Fibroblast of gingiva (primary cell): Measurements from ENCODE around the gene BOLA1.
A peak's percentile ranks its signal among the peaks of the same experiment; 100 is the strongest.
"Not testable (repeated sequence)": the region's sequence is repeated elsewhere in the genome, so short reads cannot be mapped to it uniquely, and the experiment has no call there.

Experiments used
- DNase-seq: peaks from one replicate; pipeline ENCODE4 v3.0.0-alpha.2; 2011; ENCODE audit warnings: low read depth

The BOLA1 gene

GRCh38 chr1:149899460-149900284, at the start of gene BOLA1:
Gene BOLA1, plus strand, starts transcription at chr1:149899568. Its CDS starts 492 bp downstream, at chr1:149900060.
- peak; percentile 85 for DNase-seq

DNA sequence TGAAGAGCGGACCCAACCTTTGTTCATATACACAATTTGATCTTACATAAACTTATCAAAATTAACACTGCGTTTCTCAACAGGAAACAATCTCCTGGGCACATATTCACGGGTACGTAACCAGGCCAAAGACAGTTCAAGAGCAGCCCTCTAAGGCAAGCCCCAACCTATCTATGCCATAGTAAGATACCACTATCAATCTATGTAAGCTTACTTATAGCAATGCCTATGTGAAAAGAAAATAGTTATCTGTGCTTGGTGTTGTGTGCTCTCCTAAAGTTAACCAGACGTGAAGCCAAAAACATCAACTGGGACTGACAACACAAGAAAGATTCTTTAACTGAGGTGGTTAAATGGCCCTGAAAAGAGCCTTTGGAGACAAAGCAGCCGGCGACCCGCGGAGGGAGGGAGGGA, 49.4 kb upstream of the BOLA1 start:
- no peak for DNase-seq

DNA sequence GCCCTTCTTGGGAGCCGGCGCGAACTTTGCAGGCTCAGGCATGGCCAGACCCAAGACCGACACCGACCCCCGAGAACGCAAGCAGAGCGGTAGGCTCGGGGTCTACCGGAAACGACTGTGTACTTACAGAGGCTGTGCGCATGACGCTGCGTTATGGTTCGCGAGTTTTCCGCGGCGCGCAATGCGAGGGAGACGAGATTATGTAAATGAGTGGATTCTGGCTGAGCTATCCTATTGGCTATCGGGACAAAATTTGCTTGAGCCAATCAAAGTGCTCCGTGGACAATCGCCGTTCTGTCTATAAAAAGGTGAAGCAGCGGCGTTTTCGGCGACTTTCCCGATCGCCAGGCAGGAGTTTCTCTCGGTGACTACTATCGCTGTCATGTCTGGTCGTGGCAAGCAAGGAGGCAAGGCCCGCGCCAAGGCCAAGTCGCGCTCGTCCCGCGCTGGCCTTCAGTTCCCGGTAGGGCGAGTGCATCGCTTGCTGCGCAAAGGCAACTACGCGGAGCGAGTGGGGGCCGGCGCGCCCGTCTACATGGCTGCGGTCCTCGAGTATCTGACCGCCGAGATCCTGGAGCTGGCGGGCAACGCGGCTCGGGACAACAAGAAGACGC, 48.5 kb upstream of the BOLA1 start:
- not testable (repeated sequence) for DNase-seq

DNA sequence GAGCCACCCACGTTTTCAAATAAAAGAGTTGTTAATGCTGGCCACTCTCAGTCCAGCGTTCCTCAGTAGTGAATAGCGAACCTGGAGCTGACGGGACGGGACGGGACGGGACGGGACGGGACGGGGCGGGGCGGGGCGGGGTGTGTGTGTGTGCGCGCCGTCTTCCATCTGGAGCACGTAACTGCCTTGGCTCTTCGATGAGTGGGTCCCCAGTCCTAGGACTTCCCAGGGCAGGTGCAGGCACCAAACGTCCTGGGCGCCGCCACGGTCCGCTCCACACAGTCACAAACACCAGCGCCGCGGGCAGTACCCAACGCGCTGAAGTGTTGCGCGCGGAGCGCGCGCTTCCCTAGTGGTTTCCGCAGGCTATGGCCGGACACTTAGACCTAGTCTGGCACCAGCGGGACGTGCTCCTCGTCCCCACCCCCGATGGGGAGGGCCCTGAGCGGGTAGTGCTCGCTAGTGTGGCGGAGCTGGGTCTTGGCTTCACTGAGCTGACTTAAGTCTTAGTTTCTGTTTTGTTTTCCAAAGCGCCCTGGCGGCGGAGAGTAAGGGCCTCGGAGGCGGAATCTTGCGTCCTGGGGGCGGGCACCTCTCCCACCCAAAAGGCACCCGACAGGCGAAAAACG, 47.7 kb upstream of the BOLA1 start:
- DNase-seq: not testable (repeated sequence)

DNA sequence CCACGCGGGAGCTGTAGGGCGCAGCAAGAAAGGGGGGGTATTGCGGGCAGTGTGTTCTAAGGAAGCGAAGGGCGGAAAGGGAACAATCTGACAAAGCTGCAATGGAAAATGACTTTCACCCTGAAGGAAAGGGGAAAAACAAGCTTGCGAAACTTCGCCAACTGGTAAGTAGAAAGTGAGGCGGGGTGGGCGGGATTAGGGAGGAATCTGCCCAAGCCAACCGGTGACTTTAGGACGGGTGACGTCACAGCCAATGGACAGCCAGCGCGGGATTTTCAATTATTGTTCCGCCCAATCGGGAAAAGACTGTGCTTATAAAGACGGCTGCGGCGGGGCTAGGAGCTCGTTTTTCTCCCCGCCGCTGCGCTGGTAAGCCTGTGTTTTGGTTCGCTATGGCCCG, 47.1 kb upstream of the BOLA1 start:
- DNase-seq: not testable (repeated sequence)

DNA sequence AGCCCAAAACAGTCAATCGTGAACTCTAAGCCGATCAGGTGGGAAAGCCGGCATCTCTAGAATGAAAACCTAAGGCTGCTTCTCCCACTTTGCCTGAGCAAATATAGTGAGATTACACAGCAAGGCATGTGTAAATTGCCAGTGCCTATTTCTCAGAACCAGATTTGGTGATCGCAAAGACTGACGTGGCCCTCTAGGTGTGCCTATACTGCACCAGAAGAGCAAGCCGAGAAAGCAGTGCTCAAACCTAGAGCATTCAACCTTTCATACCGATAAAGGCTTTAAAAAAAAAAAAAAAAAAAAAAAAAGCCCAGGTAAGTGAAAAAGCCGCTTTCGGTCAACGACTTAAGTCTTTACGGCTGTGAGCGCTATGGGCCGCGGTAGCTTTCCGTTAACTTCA, 39.1 kb upstream of the BOLA1 start:
- not testable (repeated sequence) for DNase-seq

- DNase-seq: not testable (repeated sequence)
Measured at GRCh38 chr1:149860684-149861496, 38.5 kb upstream of the BOLA1 start.

- DNase-seq: not testable (repeated sequence)
Measured at GRCh38 chr1:149861497-149862054, 37.8 kb upstream of the BOLA1 start.

GRCh38 chr1:149866887-149867286, 32.5 kb upstream of the BOLA1 start:
- DNase-seq: not testable (repeated sequence)

GRCh38 chr1:149873060-149873459, 26.3 kb upstream of the BOLA1 start:
- not testable (repeated sequence) for DNase-seq

GRCh38 chr1:149877211-149877946, 22.0 kb upstream of the BOLA1 start:
- no peak for DNase-seq

- no peak for DNase-seq
Measured at GRCh38 chr1:149879556-149879955, 19.8 kb upstream of the BOLA1 start.

- no peak for DNase-seq
Measured at GRCh38 chr1:149881876-149882275, 17.5 kb upstream of the BOLA1 start.

- no peak for DNase-seq
Measured at GRCh38 chr1:149883598-149884247, 15.6 kb upstream of the BOLA1 start.

DNA sequence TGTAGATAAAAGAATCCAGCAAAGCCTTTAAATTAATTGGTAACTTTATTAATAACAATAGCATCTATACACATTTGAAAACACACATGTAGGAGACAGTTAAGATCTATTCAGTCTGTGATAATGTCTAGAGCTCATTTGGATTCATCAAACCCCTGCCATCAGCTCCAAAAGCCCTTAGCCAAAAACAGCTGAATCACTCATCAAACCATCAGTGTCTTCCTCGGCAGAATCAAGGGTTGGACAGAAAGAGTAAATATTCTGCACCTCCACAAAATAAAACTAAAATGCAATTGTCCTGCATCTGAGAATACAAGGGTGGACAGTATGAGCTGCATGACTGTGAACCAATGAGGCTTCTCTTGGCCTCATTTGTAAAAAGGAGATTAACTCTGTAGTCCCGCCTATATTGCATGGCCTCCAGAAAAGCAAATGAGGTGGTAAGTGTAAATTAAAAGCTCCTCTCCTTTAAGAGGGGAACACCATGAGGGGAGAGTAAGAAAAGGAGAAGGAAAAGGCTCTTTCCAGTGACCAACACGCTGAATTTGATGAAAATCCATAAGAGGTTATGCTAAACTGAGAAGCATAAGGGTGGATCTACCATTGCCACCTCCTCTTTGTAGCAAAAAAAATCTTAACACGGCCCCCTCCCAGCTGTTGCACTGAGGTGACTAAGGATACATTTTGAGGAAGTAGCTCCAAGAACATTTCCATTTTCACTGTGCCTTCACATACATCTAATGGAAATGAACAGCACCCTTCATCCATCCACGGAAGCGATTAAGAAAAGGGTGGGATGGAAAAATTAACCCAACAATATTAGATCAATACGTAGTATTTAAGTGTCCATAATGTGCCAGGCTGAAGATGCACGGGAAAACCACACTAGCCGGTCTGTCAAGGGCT, 14.7 kb upstream of the BOLA1 start:
- no peak for DNase-seq

- peak; percentile 87 for DNase-seq
Measured at GRCh38 chr1:149885339-149886120, 13.8 kb upstream of the BOLA1 start.

- DNase-seq: peak; percentile 25
Measured at GRCh38 chr1:149886121-149886395, 13.3 kb upstream of the BOLA1 start.

DNA sequence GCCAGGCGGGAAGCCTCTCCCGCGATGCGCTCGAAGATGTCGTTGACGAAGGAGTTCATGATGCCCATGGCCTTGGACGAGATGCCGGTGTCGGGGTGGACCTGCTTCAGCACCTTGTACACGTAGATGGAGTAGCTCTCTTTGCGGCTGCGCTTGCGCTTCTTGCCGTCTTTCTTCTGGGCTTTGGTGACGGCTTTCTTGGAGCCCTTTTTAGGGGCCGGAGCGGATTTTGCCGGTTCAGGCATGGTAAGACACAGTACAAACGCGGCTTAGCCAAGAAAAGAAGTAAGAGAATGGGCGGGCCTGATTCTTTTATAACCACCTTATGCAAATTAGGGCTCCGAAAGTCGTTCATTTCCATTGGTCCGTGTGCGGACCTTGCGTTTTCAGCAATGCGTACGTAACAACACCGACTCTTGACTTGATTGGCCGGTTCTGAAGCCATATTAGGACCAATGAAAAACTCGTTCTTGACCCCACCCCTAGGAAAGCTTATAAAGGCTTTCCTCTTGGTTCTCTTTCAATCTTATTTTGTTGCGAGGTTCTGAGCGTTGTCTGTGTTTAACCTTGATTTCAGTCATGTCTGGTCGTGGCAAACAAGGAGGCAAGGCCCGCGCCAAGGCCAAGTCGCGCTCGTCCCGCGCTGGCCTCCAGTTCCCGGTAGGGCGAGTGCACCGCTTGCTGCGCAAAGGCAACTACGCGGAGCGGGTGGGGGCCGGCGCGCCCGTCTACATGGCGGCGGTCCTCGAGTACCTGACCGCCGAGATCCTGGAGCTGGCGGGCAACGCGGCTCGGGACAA, 12.8 kb upstream of the BOLA1 start:
- peak; percentile 100 for DNase-seq
